Thoracic aorta (tissue), 2 donors: ENCODE results near the gene MINDY4B. TPM values are rescaled to one million over a fixed set of nuclear protein-coding genes. Genes with fewer than 3 reads are reported as not detected.

Source experiments
- ATAC-seq: fragments of 150-250 bp; one replicate; pipeline ENCODE4 v1.8.0; 2017; ENCODE audit warnings: low read depth; ENCODE audit not compliant: insufficient number of reproducible peaks, low FRiP score
- DNase-seq: peaks from one replicate; pipeline ENCODE4 v3.0.0-alpha.2; 2020; ENCODE audit warnings: low spot score
- H3K27ac ChIP-seq, 2 donors: fragments of 200-600 bp; sonication (generic); 1 replicate in 1 of 2; 2 replicates in 1 of 2; pipeline ENCODE4 v1.5.1; 2016; ENCODE audit warnings: mild to moderate bottlenecking in 2 of 2, moderate library complexity in 2 of 2
- H3K27me3 ChIP-seq: fragments of 200-600 bp; sonication (generic); replicated peaks from 2 replicates; pipeline ENCODE4 v1.6.0; 2016; ENCODE audit warnings: mild to moderate bottlenecking; ENCODE audit not compliant: insufficient read depth
- H3K36me3 ChIP-seq: fragments of 200-600 bp; sonication (generic); one replicate; pipeline ENCODE4 v1.5.1; 2016
- H3K4me1 ChIP-seq, 2 donors: fragments of 200-600 bp; sonication (generic); 1 replicate in 1 of 2; 2 replicates in 1 of 2; pipeline versions ENCODE4 v1.5.1 to v1.6.0; 2016; ENCODE audit warnings: low read depth in 2 of 2, mild to moderate bottlenecking in 1 of 2; ENCODE audit not compliant: control insufficient read depth in 1 of 2
- H3K4me3 ChIP-seq: fragments of 200-600 bp; sonication (generic); 2 replicates; pipeline ENCODE4 v1.5.1; 2016; ENCODE audit warnings: mild to moderate bottlenecking
- H3K9me3 ChIP-seq: fragments of 200-600 bp; sonication (generic); 2 replicates; pipeline ENCODE4 v1.5.1; 2016
- total RNA-seq, 2 donors: library from RNA; depleted of rRNA; stranded (reverse); fragments of >200 nt; gene quantifications; one replicate each; pipeline versions ENCODE4 v1.1.0 to v1.2.3, GENCODE V29; 2016
- TF ChIP-seq, protein P1 (sequence below): fragments of 200-600 bp; sonication (generic); IDR thresholded peaks from one replicate; pipeline ENCODE4 v1.5.1; 2019; ENCODE audit warnings: antibody characterized with exemption

Gene MINDY4B
- total RNA-seq, 2 donors from 2014 or later: not detected

DNA sequence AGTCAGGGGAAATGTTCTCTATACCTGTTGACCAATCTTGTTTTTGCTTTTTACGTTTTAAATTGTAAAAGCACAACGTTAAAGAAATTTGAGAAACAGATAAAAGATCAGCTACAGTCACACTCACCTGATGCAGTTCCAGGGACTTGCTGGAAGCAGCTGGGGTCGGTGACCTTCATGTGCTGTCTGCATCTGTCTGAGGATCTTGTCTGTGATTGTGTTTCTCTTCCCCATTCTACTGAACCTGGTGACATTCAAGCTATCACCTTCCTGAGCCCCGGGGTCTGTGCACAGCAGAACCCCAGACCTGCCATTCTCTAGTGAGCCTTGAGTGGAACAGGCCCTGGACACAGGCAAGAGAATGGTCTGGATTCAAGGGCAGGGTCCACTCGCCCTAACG is 75.8 kb downstream of the MINDY4B start:
- DNase-seq: no peak
- TF ChIP-seq, protein P1, sequence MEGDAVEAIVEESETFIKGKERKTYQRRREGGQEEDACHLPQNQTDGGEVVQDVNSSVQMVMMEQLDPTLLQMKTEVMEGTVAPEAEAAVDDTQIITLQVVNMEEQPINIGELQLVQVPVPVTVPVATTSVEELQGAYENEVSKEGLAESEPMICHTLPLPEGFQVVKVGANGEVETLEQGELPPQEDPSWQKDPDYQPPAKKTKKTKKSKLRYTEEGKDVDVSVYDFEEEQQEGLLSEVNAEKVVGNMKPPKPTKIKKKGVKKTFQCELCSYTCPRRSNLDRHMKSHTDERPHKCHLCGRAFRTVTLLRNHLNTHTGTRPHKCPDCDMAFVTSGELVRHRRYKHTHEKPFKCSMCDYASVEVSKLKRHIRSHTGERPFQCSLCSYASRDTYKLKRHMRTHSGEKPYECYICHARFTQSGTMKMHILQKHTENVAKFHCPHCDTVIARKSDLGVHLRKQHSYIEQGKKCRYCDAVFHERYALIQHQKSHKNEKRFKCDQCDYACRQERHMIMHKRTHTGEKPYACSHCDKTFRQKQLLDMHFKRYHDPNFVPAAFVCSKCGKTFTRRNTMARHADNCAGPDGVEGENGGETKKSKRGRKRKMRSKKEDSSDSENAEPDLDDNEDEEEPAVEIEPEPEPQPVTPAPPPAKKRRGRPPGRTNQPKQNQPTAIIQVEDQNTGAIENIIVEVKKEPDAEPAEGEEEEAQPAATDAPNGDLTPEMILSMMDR: no peak
- Histone ChIP-seq H3K36me3 (no peaks in the 10 kb centered on the region), H3K4me1 (no peaks in the 10 kb centered on the region), H3K4me3 (no peak overlapping the region), H3K27ac (no peak overlapping the region), H3K27me3 (no peaks in the 10 kb centered on the region), H3K9me3 (no peaks in the 10 kb centered on the region)
- no peak for ATAC-seq

DNA sequence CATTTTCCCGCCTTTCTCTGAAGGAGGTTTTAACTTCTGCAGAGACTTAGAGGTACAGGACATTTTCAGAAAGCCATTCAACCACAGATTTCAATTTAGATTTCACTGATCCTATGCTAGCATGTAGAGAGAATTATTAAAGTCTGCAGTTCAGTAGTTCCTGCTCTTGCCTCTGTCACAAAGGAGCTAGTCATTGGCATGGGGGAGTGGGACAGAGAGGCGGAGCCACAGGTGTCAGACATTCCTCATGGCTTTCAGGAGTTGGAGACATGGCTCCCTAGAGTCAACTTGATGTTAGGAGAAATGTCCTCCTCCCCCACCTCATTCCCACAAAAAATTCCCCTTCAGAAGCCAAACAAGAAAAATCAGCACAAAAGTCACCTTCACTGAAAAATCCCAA is 76.2 kb downstream of the MINDY4B start:
- DNase-seq (no peak), ATAC-seq (no peak)
- TF ChIP-seq, protein P1: no peak
- H3K27me3 ChIP-seq: no peaks in the 10 kb centered on the region
- no peaks in the 10 kb centered on the region for H3K9me3 ChIP-seq
- no peaks in the 10 kb centered on the region for H3K36me3 ChIP-seq
- H3K4me3 ChIP-seq: no peak overlapping the region
- no peak overlapping the region for H3K27ac ChIP-seq
- H3K4me1 ChIP-seq: no peaks in the 10 kb centered on the region

GRCh38 chr3:150828261-150828660 is 77.0 kb downstream of the MINDY4B start:
- no peaks in the 10 kb centered on the region for H3K4me1 ChIP-seq
- DNase-seq (no peak), ATAC-seq (no peak)
- H3K4me3 ChIP-seq: no peak overlapping the region
- TF ChIP-seq, protein P1: no peak
- H3K9me3 ChIP-seq: no peaks in the 10 kb centered on the region
- H3K36me3 ChIP-seq: no peaks in the 10 kb centered on the region
- H3K27ac ChIP-seq: no peak overlapping the region
- no peaks in the 10 kb centered on the region for H3K27me3 ChIP-seq

DNA sequence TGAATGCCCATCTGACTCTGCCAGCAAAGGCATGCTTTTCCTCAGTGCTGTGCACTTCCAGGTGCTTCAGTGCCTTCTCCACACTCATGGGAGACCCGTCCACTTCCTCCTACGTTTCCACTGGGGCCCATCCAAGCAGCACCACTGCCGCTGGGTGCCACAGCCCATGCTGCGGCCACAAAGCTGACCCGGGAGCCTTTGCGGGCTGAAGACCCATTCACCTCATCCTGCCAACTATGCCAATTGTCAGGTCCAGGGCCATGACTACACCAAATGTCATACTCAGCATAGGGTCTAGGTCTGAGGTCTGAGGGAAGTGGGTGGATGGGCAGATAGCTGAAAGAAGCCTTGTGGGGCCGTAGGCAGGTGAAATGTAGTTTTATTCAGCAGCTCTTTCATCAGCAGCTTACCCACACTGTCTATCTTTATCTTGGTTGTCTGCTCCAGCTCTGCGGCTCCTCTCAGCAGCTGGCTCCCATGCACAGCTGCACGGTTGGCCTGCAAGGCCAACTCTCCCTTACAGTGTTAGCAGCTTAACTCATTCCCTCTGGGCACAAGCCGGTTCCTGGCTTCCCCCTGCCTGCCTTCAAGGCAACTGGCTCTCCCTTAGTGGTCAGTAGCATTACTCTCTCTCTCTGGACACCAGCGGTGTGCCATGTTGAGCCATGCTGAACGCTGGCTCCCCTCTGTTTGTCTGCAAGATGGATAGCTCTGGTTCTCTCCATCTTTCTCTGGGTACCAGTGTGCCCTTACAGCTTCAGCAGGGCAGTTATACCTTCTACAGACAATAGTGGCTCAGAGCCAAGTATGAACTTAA is 78.6 kb downstream of the MINDY4B start:
- Histone ChIP-seq H3K4me1 (no peaks in the 10 kb centered on the region), H3K4me3 (no peak overlapping the region), H3K27ac (no peak overlapping the region), H3K27me3 (no peaks in the 10 kb centered on the region), H3K36me3 (no peaks in the 10 kb centered on the region), H3K9me3 (no peaks in the 10 kb centered on the region)
- no peak for DNase-seq
- no peak for ATAC-seq
- TF ChIP-seq, protein P1: no peak

DNA sequence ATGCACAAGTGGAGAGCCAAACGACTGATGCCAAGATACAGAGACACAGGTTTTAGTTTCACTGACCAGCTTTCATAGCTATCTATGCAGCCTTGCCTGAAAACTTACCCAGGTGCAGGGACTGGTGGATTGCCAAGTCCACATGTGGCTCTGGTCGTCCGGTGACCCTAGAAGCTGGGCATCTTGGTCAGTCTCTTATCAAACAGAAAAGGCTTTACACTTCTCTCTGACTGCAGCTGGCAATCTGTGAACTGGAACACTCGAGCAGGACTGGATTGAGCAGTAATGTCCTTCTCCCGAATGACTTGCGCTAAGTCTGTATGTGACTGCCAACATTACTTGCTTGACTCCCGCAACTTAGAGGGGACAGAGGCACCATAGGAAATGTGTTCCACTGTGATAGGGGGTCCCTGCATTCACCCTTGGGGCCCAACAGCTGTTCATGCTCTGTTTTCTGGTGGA is 79.3 kb downstream of the MINDY4B start:
- Histone ChIP-seq H3K27me3 (no peaks in the 10 kb centered on the region), H3K9me3 (no peaks in the 10 kb centered on the region), H3K36me3 (no peaks in the 10 kb centered on the region), H3K4me3 (no peak overlapping the region), H3K4me1 (no peaks in the 10 kb centered on the region), H3K27ac (no peak overlapping the region)
- TF ChIP-seq, protein P1: no peak
- DNase-seq (no peak), ATAC-seq (no peak)
